ENCODE data around the gene ADH5.
"Not testable (repeated sequence)": the region's sequence is repeated elsewhere in the genome, so short reads cannot be mapped to it uniquely, and the experiment has no call there.

Gene ADH5

DNA sequence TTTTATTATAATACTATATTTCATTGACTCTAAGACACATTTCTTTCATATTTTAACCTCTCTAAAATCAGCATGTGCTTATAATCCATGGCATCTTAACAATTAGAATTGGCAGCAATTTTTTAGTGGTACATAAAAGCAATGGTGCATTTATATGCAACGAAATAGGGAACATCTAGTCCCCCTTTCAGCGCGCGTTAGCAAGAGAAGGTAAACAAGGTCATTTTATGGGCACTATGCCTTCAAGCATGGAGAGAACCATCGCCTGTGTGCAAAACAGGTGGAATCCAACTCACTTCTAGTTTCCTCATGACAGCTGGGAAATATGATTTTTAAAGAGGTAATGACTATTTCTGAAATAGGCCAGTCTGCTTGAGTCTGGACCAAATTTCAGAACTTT is 6.4 kb downstream of the ADH5 start:
- no peak for DNase-seq

GRCh38 chr4:99080869-99081268 is 7.7 kb downstream of the ADH5 start:
- not testable (repeated sequence) for DNase-seq

DNA sequence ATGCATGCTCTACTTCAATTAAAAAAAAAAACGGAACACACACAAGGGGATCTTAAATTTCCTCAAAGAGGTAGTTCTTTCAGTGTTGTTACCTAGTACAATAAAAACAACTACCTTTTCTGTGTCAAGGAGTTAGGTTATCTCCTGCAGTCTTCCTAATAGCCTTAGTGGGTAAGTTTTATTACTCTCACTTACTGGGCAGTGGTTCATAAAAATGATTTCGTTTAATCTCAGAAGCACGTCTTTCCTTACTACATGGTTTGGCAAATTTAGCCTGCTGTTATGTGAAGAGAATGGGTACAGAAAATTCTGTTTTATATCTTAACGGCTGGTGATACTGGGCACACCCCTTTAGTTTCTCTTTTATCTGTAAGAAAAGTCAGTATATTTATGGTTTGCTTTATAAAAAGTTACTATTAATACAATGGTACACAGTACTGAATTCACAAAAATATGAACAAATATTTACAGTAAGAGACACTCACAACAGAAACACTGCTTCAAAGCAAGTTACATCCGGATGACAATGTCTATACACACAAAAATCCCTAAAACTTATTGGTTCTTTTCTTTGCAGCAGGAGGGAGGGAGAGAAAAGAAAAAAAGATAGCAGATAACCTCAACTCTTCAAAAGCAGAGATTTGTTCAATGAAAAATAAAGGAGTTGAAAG is 8.8 kb downstream of the ADH5 start:
- DNase-seq = no peak

DNA sequence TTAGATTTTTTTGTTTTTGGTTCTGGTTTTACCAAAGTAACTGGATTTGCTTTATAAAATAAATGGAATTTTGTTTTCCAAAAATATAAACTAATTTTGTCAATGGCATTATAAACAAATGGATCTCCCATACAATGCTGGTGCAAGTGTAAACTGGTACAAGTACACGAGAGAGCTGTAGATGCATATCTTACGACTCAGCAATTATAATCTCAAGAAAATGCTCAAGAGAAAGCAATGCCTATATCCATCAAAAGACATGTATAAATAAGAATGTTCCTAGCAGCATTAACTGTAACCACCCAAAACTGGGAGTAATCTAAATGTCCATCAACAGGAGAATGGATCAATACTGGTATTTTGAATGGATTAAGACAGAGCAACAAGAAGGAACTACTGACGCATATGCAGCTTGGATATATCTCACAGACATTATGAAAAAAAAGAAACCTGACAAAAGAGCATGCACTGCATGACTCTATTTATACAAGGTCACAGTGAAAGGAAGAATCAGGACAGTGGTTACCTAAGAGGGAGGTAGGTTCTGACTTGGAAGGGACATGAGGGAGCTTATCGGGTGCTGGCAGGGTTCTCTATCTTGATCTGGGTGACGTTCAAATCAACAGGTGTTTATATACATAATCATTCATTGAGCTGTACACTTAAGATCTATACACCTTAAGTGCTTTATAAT is 9.5 kb downstream of the ADH5 start:
- DNase-seq = no peak

DNA sequence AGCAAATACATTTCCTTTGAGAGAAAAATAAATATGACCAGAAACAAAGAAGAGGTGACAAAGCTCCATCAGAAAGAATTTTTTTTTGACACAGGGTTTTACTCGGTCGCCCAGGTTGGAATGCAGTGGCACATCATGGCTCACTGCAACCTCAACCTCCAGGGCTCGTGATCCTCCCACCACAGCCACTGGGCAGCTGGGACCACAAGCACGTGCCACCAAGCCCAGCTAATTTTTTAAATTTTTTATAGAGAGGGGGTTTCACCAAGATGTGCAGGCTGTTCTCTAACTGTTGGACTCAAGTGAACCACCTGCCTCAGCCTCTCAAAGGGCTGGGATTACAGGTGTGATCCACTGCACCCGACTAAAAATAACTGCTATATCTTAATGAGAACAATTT is 10.3 kb downstream of the ADH5 start:
- no peak for DNase-seq

GRCh38 chr4:99077177-99077576 is 11.4 kb downstream of the ADH5 start:
- no peak for DNase-seq

GRCh38 chr4:99076292-99076976 is 12.2 kb downstream of the ADH5 start:
- DNase-seq = no peak

DNA sequence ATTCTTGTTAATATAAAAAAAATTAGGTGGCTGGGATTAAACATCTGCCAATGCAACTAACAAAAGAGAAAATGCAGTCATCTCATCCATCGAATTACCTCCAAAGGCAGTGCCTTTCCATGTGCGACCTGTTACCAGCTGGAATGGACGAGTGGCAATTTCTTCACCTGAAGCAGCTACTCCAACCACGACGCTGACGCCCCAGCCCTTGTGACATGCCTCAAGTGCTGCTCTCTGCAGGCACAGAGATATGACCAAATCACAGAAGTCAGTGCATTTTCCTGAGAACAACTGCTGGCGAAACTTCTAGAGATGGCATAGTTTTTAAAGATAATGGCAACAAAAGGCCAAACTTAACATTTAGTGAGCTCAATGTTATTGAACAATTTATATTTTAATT is 13.8 kb downstream of the ADH5 start:
- no peak for DNase-seq

DNA sequence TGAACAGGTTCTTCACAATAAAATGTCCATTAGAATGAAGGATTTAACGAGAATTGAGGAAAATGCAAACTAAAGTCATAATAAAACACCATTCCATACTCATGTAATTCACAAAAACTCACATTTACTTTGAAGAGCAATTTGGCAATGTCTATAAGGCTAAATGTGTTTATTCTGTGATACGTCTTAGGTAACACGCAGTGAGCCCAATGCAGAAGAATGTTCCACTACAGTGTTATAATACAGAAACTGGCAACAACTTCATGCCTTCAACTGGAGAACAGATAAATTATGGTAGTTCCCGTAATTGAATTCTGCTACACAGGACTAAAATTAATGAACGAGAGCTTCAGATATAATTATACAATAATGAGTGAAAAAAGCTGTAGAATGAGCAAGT is 17.4 kb downstream of the ADH5 start:
- DNase-seq = no peak

GRCh38 chr4:99067617-99068016 is 21.0 kb downstream of the ADH5 start:
- no peak for DNase-seq

DNA sequence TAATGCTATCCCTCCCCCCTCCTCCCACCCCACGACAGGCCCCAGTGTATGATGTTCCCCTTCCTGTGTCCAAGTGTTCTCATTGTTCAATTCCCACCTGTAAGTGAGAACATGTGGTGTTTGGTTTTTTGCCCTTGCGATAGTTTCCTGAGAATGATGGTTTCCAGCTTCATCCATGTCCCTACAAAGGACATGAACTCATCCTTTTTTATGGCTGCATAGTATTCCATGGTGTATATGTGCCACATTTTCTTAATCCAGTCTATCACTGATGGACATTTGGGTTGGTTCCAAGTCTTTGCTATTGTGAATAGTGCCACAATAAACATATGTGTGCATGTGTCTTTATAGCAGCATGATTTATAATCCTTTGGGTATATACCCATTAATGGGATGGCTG is 23.1 kb downstream of the ADH5 start:
- DNase-seq = not testable (repeated sequence)

DNA sequence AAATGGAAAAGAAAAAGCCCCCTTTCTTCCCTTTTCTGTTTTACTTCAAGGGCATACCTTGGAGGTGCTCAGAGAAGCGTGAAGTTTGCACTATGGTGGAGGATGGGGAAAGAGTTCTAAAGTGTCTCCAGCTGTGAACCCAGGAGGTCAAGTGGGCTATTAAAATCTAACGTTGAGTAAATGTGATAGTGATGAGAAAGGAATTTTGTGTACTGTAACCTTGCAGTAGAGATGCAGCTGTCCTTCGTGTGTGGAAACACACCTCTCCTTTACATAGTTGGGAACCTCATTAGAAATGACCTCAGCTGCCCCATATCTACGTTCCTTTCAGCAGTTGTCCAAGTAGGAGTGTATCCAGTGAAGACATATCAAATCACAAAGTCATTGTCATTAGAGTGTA is 26.5 kb downstream of the ADH5 start:
- DNase-seq = peak; percentile 6

GRCh38 chr4:99061048-99061700 is 27.4 kb downstream of the ADH5 start:
- no peak for DNase-seq

DNA sequence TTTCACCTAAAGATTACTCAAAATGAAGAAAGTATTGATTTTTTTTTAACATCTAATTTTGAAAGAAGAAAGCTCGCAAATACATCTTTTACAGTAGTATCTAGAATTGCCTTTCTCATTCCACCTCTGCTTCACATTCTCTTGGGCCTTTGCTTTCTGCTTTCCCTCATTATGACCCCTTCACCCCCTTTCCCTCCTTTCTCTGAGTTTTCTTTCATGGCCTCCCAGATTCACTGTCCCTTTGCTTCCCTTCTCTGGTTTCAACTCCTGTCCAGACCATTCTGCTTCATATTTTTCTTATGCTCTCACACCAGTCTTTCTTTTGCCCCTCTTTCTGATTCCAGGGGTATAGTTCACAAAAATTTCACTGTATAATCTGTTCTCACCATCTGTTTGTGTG is 29.0 kb downstream of the ADH5 start:
- no peak for DNase-seq

DNA sequence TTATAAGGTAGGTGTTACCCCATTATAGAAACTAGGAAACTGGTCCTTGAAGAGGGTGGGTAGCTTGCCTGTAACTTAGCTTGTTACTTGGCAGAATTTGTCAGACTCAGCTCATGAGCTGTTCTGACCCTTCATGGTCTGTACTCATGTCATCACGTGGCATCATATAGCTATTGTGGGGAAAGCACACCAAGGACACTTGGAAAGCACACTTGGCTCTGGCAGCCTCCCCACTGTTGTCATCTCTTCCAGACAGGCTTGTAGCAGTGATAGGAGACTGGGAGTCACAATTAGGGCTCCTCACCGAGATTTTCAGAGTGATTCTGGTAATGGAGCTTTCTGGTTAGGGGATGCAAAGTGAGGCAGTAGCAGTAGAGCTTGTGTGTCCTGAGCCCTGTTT is 30.4 kb downstream of the ADH5 start:
- no peak for DNase-seq

- DNase-seq = no peak
Measured at GRCh38 chr4:99054428-99054994, 34.1 kb downstream of the ADH5 start.

GRCh38 chr4:99052902-99053301 is 35.7 kb downstream of the ADH5 start:
- DNase-seq = no peak

DNA sequence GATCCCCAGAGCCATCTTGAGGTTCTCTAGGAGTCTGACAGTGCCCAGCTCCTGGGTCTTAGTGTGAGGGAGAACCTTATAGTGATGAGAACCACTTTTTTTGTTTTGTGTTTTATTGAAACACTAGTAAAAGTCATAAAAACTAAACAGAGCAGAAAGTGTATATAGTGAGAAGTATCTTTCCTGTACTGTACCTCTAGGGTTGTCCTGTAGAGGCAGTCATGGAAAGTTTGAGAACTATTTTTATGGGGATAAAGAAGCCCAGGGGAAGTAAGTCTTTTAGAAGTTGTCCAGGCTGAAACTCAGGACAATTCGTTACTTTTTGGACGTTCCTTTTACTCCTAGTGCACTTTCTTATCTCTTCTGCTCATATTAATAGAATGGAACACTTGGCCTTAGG is 40.9 kb downstream of the ADH5 start:
- no peak for DNase-seq

DNA sequence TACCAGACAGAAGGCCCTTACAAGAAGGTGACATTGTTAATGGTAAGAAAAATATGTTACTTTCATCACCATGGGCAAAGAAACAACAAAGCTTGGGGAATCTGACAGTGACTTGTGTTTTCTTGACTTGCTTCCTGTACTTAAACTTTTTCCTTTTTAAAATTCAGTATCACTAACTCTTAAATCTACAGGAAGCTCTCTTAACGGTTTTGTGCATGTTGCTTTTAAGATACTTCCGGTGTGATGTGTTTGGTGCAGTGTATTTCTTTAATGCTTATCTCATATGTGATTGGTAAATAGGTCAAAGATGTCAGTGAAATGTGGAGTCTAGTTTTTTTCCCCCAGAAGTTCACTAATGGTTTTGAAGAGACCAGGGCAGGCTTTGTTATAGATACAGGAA is 45.2 kb downstream of the ADH5 start:
- DNase-seq = no peak

DNA sequence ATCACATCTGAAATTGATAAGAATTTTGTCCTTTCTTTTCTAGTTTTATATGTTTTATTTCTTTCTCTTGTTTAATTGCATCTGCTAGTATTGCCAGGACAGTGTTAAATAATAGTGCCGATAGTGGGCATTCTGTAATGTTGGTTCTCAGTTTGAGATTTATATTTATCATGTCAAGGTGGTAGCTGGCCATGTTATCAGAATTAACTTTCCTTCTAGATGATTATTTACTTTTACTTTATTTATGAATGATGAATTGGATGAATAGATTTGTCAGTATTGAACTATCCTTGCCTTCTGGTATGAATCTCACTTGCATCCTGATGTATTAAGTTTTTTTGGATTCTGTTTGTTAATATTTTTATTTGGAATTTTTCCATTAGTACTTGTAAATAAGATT is 50.4 kb downstream of the ADH5 start:
- DNase-seq = no peak

DNA sequence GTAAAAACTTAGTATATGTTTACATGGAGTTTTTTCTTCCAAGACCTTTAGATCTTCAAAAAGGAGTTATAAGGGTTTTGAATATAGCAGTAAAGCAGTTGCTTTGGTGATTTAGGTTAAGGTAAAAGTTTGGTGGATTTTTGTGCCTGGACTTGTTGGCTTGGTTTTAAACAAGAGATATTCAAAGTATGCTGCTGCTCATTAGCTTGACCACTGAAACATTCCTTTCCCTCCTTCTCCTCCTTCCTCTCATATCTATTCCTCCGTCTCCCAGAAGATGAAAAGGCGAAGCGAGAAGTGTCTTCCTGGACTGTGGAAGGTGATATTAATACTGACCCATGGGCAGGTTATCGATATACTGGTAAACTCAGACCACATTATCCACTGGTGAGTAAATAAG is 54.6 kb downstream of the ADH5 start:
- DNase-seq = no peak

GRCh38 chr4:99029852-99030251 is 58.7 kb downstream of the ADH5 start:
- no peak for DNase-seq

GRCh38 chr4:99029018-99029735 is 59.4 kb downstream of the ADH5 start:
- no peak for DNase-seq
